ENCODE measurements around the gene MSX1. TPM values are rescaled to one million over a fixed set of nuclear protein-coding genes. Genes with fewer than 3 reads are reported as not detected.

Gene MSX1
- total and polyA plus RNA-seq, 2 of the 13 experiments (the other 11 are each of a cell fraction or from before 2014, with no cell fraction given): 12.1 to 14.9 TPM

DNA sequence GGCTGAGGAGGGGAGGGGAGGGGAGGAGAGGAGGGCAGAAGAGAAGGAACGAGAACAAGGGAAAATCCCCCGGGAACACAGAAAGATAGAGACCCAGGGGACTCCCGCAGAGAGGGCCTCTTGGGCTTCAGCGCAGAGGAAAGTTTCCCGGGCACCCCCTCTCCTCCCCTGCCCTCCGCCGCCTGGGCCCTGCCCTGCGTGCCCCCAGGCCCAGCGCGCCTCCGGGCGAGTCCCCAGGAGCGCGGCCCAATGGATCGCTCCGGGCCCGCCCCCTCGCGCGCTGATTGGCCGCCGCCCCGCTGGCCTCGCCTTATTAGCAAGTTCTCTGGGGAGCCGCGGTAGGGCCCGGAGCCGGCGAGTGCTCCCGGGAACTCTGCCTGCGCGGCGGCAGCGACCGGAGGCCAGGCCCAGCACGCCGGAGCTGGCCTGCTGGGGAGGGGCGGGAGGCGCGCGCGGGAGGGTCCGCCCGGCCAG is at the start of gene MSX1 (continued):
- TF ChIP-seq SOX13 (IDR thresholded peaks at IDR 0.05) (no peak), SOX13 (CRISPR knock-in tag; conservative IDR thresholded peaks at IDR 0.05 in 1 of 2, IDR thresholded peaks at IDR 0.05 in 1 of 2) (no peak), MAF1 (CRISPR knock-in tag; IDR thresholded peaks at IDR 0.05; ENCODE audit: borderline replicate concordance) (no peak), SIX1 (CRISPR knock-in tag; IDR thresholded peaks at IDR 0.05; ENCODE audit: borderline replicate concordance) (no peak), FOXA3 (CRISPR knock-in tag; IDR thresholded peaks at IDR 0.05) (no peak), ZNF773 (CRISPR knock-in tag; IDR thresholded peaks at IDR 0.05; ENCODE audit: borderline replicate concordance) (no peak), FLYWCH1 (CRISPR knock-in tag; IDR thresholded peaks at IDR 0.05) (no peak), ZNF484 (CRISPR knock-in tag; IDR thresholded peaks at IDR 0.05; ENCODE audit: borderline replicate concordance, low read depth) (no peak), TCF12 (IDR thresholded peaks at IDR 0.05) (no peak), TCF12 (CRISPR knock-in tag; IDR thresholded peaks at IDR 0.05) (no peak), ZNF18 (CRISPR knock-in tag; IDR thresholded peaks at IDR 0.05; ENCODE audit: insufficient replicate concordance) (no peak), TP53 (CRISPR knock-in tag; conservative IDR thresholded peaks at IDR 0.05) (no peak), ZNF317 (CRISPR knock-in tag; IDR thresholded peaks at IDR 0.05) (0 out of 2 replicates have a peak, but pooled peaks have one; percentile 24), ZNF44 (CRISPR knock-in tag; IDR thresholded peaks at IDR 0.05) (no peak), MTA3 (CRISPR knock-in tag; IDR thresholded peaks at IDR 0.05) (no peak), ZFAT (CRISPR knock-in tag; conservative IDR thresholded peaks at IDR 0.05) (no peak), ZNF75D (CRISPR knock-in tag; IDR thresholded peaks at IDR 0.05; ENCODE audit: borderline replicate concordance) (no peak), KDM3A (CRISPR knock-in tag; IDR thresholded peaks at IDR 0.05; ENCODE audit: low read depth) (no peak), ARHGAP35 (CRISPR knock-in tag; IDR thresholded peaks at IDR 0.05; ENCODE audit: borderline replicate concordance) (no peak), MXD3 (CRISPR knock-in tag; IDR thresholded peaks at IDR 0.05) (0 out of 2 replicates have a peak, but pooled peaks have one; percentile 26), KDM1A (CRISPR knock-in tag; IDR thresholded peaks at IDR 0.05) (no peak)
- TF ChIP-seq, protein P1, sequence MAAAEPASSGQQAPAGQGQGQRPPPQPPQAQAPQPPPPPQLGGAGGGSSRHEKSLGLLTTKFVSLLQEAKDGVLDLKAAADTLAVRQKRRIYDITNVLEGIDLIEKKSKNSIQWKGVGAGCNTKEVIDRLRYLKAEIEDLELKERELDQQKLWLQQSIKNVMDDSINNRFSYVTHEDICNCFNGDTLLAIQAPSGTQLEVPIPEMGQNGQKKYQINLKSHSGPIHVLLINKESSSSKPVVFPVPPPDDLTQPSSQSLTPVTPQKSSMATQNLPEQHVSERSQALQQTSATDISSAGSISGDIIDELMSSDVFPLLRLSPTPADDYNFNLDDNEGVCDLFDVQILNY (CRISPR knock-in tag; conservative IDR thresholded peaks at IDR 0.05): no peak
- TF ChIP-seq, protein P2, sequence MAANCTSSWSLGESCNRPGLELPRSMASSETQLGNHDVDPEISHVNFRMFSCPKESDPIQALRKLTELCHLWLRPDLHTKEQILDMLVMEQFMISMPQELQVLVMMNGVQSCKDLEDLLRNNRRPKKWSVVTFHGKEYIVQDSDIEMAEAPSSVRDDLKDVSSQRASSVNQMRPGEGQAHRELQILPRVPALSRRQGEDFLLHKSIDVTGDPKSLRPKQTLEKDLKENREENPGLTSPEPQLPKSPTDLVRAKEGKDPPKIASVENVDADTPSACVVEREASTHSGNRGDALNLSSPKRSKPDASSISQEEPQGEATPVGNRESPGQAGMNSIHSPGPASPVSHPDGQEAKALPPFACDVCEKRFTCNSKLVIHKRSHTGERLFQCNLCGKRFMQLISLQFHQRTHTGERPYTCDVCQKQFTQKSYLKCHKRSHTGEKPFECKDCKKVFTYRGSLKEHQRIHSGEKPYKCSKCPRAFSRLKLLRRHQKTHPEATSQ (CRISPR knock-in tag; IDR thresholded peaks at IDR 0.05; ENCODE audit: borderline replicate concordance): no peak
- TF ChIP-seq, protein P3, sequence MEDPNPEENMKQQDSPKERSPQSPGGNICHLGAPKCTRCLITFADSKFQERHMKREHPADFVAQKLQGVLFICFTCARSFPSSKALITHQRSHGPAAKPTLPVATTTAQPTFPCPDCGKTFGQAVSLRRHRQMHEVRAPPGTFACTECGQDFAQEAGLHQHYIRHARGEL (CRISPR knock-in tag; IDR thresholded peaks at IDR 0.05): no peak
- TF ChIP-seq, protein P4, sequence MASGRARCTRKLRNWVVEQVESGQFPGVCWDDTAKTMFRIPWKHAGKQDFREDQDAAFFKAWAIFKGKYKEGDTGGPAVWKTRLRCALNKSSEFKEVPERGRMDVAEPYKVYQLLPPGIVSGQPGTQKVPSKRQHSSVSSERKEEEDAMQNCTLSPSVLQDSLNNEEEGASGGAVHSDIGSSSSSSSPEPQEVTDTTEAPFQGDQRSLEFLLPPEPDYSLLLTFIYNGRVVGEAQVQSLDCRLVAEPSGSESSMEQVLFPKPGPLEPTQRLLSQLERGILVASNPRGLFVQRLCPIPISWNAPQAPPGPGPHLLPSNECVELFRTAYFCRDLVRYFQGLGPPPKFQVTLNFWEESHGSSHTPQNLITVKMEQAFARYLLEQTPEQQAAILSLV (CRISPR knock-in tag; IDR thresholded peaks at IDR 0.05; ENCODE audit: borderline replicate concordance): no peak
